HepG2 (cell line): ENCODE results near the gene TNK1. TPM values are rescaled to one million over a fixed set of nuclear protein-coding genes. Genes with fewer than 3 reads are reported as not detected.

ENCODE experiments used
- ATAC-seq: fragments of 200-7000 bp; cut with Tn5 transposase; 3 replicates; pipeline ENCODE4 v1.9.1; 2020; ENCODE audit warnings: mild to moderate bottlenecking, moderate library complexity
- BruUV-seq: library from RNA; stranded (reverse); fragments of 400-500 nt; replicated peaks from 2 replicates; lab custom pipeline; 2021; lab: Mats Ljungman, UMichigan
- CTCF ChIA-PET: fragments of 300-600 bp; formaldehyde crosslinking; extraction: SDS; loops from one replicate; lab custom pipeline; 2021; ENCODE audit warnings: low total read pairs, inconsistent platforms, low intra/inter-chr PET ratio; lab: Yijun Ruan, JAX
- POLR2A ChIA-PET: fragments of 350-600 bp; sonication (Branson Sonifier 250); formaldehyde crosslinking; loops from one replicate; lab custom pipeline; 2020; ENCODE audit warnings: antibody characterized with exemption, inconsistent platforms; lab: Yijun Ruan, JAX
- DNase-seq: peaks from one replicate; pipeline ENCODE4 v3.0.0-alpha.2; 2015; ENCODE audit warnings: low spot score
- FAIRE-seq: peaks from 3 replicates; lab custom pipeline; 2011; peaks lifted over from hg19 to GRCh38; lab: Jason Lieb, UNC
- H2AFZ ChIP-seq: one replicate; pipeline ENCODE4 v1.6.1; 2011; ENCODE audit warnings: low read length, inconsistent platforms
- H3K27ac ChIP-seq: fragments of 300-600 bp; 3 replicates; pipeline ENCODE4 v1.8.0; 2011; ENCODE audit warnings: mixed run types, mild to moderate bottlenecking, mixed read lengths, low read length, inconsistent platforms; ENCODE audit not compliant: insufficient read depth; ENCODE audit errors: extremely low read length
- H3K27me3 ChIP-seq, 2 experiments: fragments of 200-600 bp in 1 of 2; 2 replicates in 1 of 2; 3 replicates in 1 of 2; pipeline versions ENCODE4 v1.6.0 to v1.8.0; 2011; ENCODE audit warnings: low read length in 2 of 2, mild to moderate bottlenecking in 2 of 2, moderate library complexity in 2 of 2, inconsistent platforms in 1 of 2; ENCODE audit not compliant: insufficient read depth in 2 of 2, control insufficient read depth in 1 of 2
- H3K36me3 ChIP-seq, 2 experiments: fragments of 200-600 bp in 1 of 2; replicated peaks in 1 of 2; 2 replicates in 1 of 2; 3 replicates in 1 of 2; pipeline versions ENCODE4 v1.5.1 to v1.8.0; 2011; ENCODE audit warnings: low read length in 2 of 2, inconsistent platforms in 1 of 2; ENCODE audit not compliant: insufficient read depth in 2 of 2, control insufficient read depth in 1 of 2
- H3K4me1 ChIP-seq: 2 replicates; pipeline ENCODE4 v1.5.1; 2012; ENCODE audit warnings: low read length, inconsistent platforms; ENCODE audit not compliant: insufficient read depth
- H3K4me2 ChIP-seq: 2 replicates; pipeline ENCODE4 v1.6.0; 2011; ENCODE audit warnings: low read depth, low read length, inconsistent platforms
- H3K4me3 ChIP-seq, 3 experiments: fragments of 200-600 bp in 1 of 3; sonication (generic), shearing (Covaris generic) in 1 of 3; replicated peaks in 1 of 3; 2 replicates each; pipeline ENCODE4 v1.5.1; 2011 to 2016; ENCODE audit warnings: low read length in 3 of 3, inconsistent platforms in 2 of 3, low read depth in 2 of 3, mild to moderate bottlenecking in 2 of 3, control low read depth in 1 of 3, mixed read lengths in 1 of 3; ENCODE audit not compliant: insufficient read depth in 1 of 3
- H3K79me2 ChIP-seq: one replicate; pipeline ENCODE4 v1.6.1; 2011; ENCODE audit warnings: low read length, inconsistent platforms; ENCODE audit not compliant: insufficient read depth
- H3K9ac ChIP-seq: 2 replicates; pipeline ENCODE4 v1.6.0; 2011; ENCODE audit warnings: mild to moderate bottlenecking, low read depth, low read length, inconsistent platforms; ENCODE audit not compliant: insufficient read depth
- H3K9me3 ChIP-seq: 2 replicates; pipeline ENCODE4 v1.5.1; 2012; ENCODE audit warnings: mild to moderate bottlenecking, low read length
- H4K20me1 ChIP-seq: 2 replicates; pipeline ENCODE4 v1.6.0; 2011; ENCODE audit warnings: inconsistent platforms, mild to moderate bottlenecking, low read length, moderate library complexity; ENCODE audit not compliant: insufficient read depth
- HIVEP1 ChIP-seq: sonication (generic); formaldehyde crosslinking; IDR thresholded peaks from 2 replicates; pipeline ENCODE4 v1.4.0; 2020; ENCODE audit warnings: mild to moderate bottlenecking, missing genetic modification reagents
- THAP7 ChIP-seq: sonication (generic); formaldehyde crosslinking; IDR thresholded peaks from 2 replicates; pipeline ENCODE4 v1.8.1; 2023; ENCODE audit warnings: mild to moderate bottlenecking, missing genetic modification reagents
- ZNF24 ChIP-seq: fragments of 450-650 bp; IDR thresholded peaks from 2 replicates; pipeline ENCODE4 v1.6.1; 2017; ENCODE audit warnings: antibody characterized with exemption, mild to moderate bottlenecking
- ZNF382 ChIP-seq: sonication (generic); formaldehyde crosslinking; IDR thresholded peaks from 2 replicates; pipeline ENCODE4 v1.5.0; 2020; ENCODE audit warnings: missing genetic modification reagents, mild to moderate bottlenecking, borderline replicate concordance
- ZNF446 ChIP-seq: sonication (generic); formaldehyde crosslinking; IDR thresholded peaks from 2 replicates; pipeline ENCODE4 v1.5.0; 2020; ENCODE audit warnings: mild to moderate bottlenecking, missing genetic modification reagents
- ZNF609 ChIP-seq: sonication (generic); formaldehyde crosslinking; IDR thresholded peaks from 2 replicates; pipeline ENCODE4 v1.4.0; 2020; ENCODE audit warnings: mild to moderate bottlenecking, missing genetic modification reagents, borderline replicate concordance
- WGBS: methylation state at CpG from one replicate; pipeline ENCODE4 v1.1.6; 2017; ENCODE audit warnings: low lambda C conversion rate; 5-methylcytosine and 5-hydroxymethylcytosine counted together
- in situ Hi-C: cut with HindIII; loops from 2 replicates; pipeline ENCODE4 v1.10.0; 2017; ENCODE audit warnings: low pct_unique_long_range_greater_than_20kb; ENCODE audit not compliant: extremely low pct_ligation_motif_present
- intact Hi-C: fragments of 100-400 bp; cut with micrococcal nuclease; formaldehyde crosslinking; loops from one replicate; pipeline ENCODE4 v1.10.0; 2022; ENCODE audit not compliant: unreplicated experiment
- polyA plus RNA-seq, 8 experiments: library from polyadenylated mRNA; depleted of rRNA in 3 of 8; stranded (reverse) in 7 of 8; unstranded in 1 of 8; fragments of >200 nt; fragmentation: Illumina TruSeq in 4 of 8; extraction: Trizol in 4 of 8; gene quantifications; 2 replicates each; pipeline versions ENCODE4 v1.2.1 to v1.2.3, GENCODE V29; 2011 to 2016; ENCODE audit warnings: low read depth in 4 of 8, missing spikeins in 1 of 8, mixed read lengths in 1 of 8; ENCODE audit not compliant: insufficient read depth in 1 of 8
- total RNA-seq, 5 experiments: library from RNA; depleted of rRNA; stranded (reverse); fragments of >200 nt; fragmentation: Illumina TruSeq; extraction: Trizol; gene quantifications; 2 replicates each; pipeline ENCODE4 v1.2.3, GENCODE V29; 2016; ENCODE audit warnings: low read depth in 1 of 5
- TF ChIP-seq, protein P1 (sequence below): sonication (generic); formaldehyde crosslinking; IDR thresholded peaks from 2 replicates; pipeline ENCODE4 v1.4.0; 2020; ENCODE audit warnings: missing genetic modification reagents
- TF ChIP-seq, protein P2 (sequence below): sonication (generic); formaldehyde crosslinking; IDR thresholded peaks from 2 replicates; pipeline ENCODE4 v1.4.0; 2020; ENCODE audit warnings: missing genetic modification reagents, borderline replicate concordance
- TF ChIP-seq, protein P3 (sequence below): sonication (generic); formaldehyde crosslinking; IDR thresholded peaks from 2 replicates; pipeline ENCODE4 v1.5.1; 2020; ENCODE audit warnings: mild to moderate bottlenecking, missing genetic modification reagents

Gene TNK1
- total and polyA plus RNA-seq, 2 of the 13 experiments (the other 11 are each of a cell fraction or from before 2014, with no cell fraction given): 2.0 to 3.5 TPM

DNA sequence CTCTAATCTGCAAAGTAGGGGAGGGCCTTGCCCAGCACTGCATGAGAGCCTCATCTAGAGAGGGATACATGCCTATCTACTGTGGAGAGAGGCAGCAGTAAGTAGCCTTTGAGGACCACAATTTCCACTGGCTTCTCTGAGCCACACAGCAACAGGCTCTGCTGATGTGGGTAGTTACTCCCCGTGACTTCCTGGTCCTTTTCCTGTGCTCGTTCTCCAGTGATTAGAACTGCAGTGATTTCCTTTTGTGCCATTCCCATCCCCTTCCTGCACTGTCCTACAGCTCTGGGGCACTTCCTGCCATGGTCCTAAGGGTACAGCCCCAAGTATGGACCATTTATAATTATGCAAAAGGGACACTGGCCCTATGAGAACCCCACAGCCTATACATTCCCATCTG, 10.4 kb downstream of the TNK1 start:
- no peak for FAIRE-seq
- CTCF ChIA-PET: no interaction called here
- TF ChIP-seq, protein P1, sequence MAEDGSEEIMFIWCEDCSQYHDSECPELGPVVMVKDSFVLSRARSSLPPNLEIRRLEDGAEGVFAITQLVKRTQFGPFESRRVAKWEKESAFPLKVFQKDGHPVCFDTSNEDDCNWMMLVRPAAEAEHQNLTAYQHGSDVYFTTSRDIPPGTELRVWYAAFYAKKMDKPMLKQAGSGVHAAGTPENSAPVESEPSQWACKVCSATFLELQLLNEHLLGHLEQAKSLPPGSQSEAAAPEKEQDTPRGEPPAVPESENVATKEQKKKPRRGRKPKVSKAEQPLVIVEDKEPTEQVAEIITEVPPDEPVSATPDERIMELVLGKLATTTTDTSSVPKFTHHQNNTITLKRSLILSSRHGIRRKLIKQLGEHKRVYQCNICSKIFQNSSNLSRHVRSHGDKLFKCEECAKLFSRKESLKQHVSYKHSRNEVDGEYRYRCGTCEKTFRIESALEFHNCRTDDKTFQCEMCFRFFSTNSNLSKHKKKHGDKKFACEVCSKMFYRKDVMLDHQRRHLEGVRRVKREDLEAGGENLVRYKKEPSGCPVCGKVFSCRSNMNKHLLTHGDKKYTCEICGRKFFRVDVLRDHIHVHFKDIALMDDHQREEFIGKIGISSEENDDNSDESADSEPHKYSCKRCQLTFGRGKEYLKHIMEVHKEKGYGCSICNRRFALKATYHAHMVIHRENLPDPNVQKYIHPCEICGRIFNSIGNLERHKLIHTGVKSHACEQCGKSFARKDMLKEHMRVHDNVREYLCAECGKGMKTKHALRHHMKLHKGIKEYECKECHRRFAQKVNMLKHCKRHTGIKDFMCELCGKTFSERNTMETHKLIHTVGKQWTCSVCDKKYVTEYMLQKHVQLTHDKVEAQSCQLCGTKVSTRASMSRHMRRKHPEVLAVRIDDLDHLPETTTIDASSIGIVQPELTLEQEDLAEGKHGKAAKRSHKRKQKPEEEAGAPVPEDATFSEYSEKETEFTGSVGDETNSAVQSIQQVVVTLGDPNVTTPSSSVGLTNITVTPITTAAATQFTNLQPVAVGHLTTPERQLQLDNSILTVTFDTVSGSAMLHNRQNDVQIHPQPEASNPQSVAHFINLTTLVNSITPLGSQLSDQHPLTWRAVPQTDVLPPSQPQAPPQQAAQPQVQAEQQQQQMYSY (CRISPR knock-in tag): no peak
- TF ChIP-seq ZNF609 (CRISPR knock-in tag) (no peak), ZNF24 (no peak), ZNF446 (CRISPR knock-in tag) (no peak), THAP7 (no peak), HIVEP1 (no peak), ZNF382 (CRISPR knock-in tag) (no peak)
- TF ChIP-seq, protein P2, sequence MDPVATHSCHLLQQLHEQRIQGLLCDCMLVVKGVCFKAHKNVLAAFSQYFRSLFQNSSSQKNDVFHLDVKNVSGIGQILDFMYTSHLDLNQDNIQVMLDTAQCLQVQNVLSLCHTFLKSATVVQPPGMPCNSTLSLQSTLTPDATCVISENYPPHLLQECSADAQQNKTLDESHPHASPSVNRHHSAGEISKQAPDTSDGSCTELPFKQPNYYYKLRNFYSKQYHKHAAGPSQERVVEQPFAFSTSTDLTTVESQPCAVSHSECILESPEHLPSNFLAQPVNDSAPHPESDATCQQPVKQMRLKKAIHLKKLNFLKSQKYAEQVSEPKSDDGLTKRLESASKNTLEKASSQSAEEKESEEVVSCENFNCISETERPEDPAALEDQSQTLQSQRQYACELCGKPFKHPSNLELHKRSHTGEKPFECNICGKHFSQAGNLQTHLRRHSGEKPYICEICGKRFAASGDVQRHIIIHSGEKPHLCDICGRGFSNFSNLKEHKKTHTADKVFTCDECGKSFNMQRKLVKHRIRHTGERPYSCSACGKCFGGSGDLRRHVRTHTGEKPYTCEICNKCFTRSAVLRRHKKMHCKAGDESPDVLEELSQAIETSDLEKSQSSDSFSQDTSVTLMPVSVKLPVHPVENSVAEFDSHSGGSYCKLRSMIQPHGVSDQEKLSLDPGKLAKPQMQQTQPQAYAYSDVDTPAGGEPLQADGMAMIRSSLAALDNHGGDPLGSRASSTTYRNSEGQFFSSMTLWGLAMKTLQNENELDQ (CRISPR knock-in tag): no peak
- TF ChIP-seq, protein P3, sequence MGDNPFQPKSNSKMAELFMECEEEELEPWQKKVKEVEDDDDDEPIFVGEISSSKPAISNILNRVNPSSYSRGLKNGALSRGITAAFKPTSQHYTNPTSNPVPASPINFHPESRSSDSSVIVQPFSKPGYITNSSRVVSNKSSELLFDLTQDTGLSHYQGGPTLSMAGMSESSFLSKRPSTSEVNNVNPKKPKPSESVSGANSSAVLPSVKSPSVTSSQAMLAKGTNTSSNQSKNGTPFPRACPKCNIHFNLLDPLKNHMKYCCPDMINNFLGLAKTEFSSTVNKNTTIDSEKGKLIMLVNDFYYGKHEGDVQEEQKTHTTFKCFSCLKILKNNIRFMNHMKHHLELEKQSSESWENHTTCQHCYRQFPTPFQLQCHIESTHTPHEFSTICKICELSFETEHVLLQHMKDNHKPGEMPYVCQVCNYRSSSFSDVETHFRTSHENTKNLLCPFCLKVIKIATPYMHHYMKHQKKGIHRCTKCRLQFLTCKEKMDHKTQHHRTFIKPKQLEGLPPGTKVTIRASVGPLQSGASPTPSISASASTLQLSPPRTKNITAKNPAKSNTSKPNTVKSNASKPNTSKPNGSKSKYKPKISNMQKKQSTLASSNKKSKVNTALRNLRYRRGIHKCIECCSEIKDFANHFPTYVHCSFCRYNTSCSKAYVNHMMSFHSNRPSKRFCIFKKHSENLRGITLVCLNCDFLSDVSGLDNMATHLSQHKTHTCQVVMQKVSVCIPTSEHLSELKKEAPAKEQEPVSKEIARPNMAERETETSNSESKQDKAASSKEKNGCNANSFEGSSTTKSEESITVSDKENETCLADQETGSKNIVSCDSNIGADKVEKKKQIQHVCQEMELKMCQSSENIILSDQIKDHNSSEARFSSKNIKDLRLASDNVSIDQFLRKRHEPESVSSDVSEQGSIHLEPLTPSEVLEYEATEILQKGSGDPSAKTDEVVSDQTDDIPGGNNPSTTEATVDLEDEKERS: no peak

More for the DNA sequence above, 10.4 kb downstream of the TNK1 start:
- Histone ChIP-seq H3K36me3 (peaks cover 0 to 2% of the 10 kb centered on the region in 2 experiments; a peak in 2 of 5 replicates), H3K79me2 (no peaks in the 10 kb centered on the region), H2AFZ (no peak overlapping the region), H3K4me1 (peaks cover 14% of the 10 kb centered on the region), H3K9me3 (no peaks in the 10 kb centered on the region), H3K27ac (no peak overlapping the region), H4K20me1 (no peaks in the 10 kb centered on the region), H3K4me2 (no peak overlapping the region), H3K27me3 (no peaks in the 10 kb centered on the region), H3K9ac (no peak overlapping the region), H3K4me3 (no peak overlapping the region)
- DNase-seq: no peak
- BruUV-seq: no TSS peak
- WGBS: 91% methylated on average over 2 of the region's 2 CpGs
- POLR2A ChIA-PET: no interaction called here
- in situ Hi-C loops: no loop called here
- intact Hi-C loops: no loop called here
- ATAC-seq: no peak
